IPS-18a (cell line): Measurements from ENCODE around the gene SLTM.
"Not testable (repeated sequence)": the region's sequence is repeated elsewhere in the genome, so short reads cannot be mapped to it uniquely, and the experiment has no call there.

Experiments used
- H3K27ac ChIP-seq: one replicate; pipeline ENCODE4 v1.5.1; 2013; ENCODE audit warnings: low read length
- H3K27me3 ChIP-seq: one replicate; pipeline ENCODE4 v1.6.1; 2013; ENCODE audit warnings: mild to moderate bottlenecking, low read length; ENCODE audit not compliant: control insufficient read depth, insufficient read depth
- H3K36me3 ChIP-seq: one replicate; pipeline ENCODE4 v1.6.1; 2013; ENCODE audit warnings: low read depth, low read length; ENCODE audit not compliant: control insufficient read depth
- H3K4me1 ChIP-seq: one replicate; pipeline ENCODE4 v1.6.1; 2013; ENCODE audit warnings: low read depth, low read length; ENCODE audit not compliant: control insufficient read depth
- H3K4me3 ChIP-seq: one replicate; pipeline ENCODE4 v1.5.1; 2013; ENCODE audit warnings: low read length
- H3K9ac ChIP-seq: one replicate; pipeline ENCODE4 v1.6.1; 2013; ENCODE audit warnings: mild to moderate bottlenecking, low read length, moderate library complexity
- H3K9me3 ChIP-seq: one replicate; pipeline ENCODE4 v1.6.1; 2013; ENCODE audit warnings: low read depth, low read length; ENCODE audit not compliant: control insufficient read depth

The SLTM gene

GRCh38 chr15:58900631-58901030 is 32.8 kb downstream of the SLTM start:
- Histone ChIP-seq H3K27me3 (no peaks in the 10 kb centered on the region), H3K27ac (no peak overlapping the region), H3K36me3 (peaks cover 82% of the 10 kb centered on the region), H3K9ac (no peak overlapping the region), H3K4me1 (no peaks in the 10 kb centered on the region), H3K4me3 (no peak overlapping the region), H3K9me3 (no peaks in the 10 kb centered on the region)

GRCh38 chr15:58898150-58898680 is 35.3 kb downstream of the SLTM start:
- Histone ChIP-seq H3K36me3 (peaks cover 87% of the 10 kb centered on the region), H3K4me1 (no peaks in the 10 kb centered on the region), H3K9me3 (no peaks in the 10 kb centered on the region), H3K27me3 (no peaks in the 10 kb centered on the region), H3K4me3 (no peak overlapping the region), H3K27ac (no peak overlapping the region), H3K9ac (no peak overlapping the region)

- Histone ChIP-seq H3K9me3 (no peaks in the 10 kb centered on the region), H3K27ac (no peak overlapping the region), H3K27me3 (no peaks in the 10 kb centered on the region), H3K4me1 (no peaks in the 10 kb centered on the region), H3K36me3 (peaks cover 98% of the 10 kb centered on the region), H3K4me3 (no peak overlapping the region), H3K9ac (no peak overlapping the region)
These were observed 44.1 kb downstream of the SLTM start for GRCh38 chr15:58889363-58889762.

GRCh38 chr15:58886921-58887320 is 46.6 kb downstream of the SLTM start:
- peaks cover 98% of the 10 kb centered on the region for H3K36me3 ChIP-seq
- H3K27ac ChIP-seq, result no peak overlapping the region
- no peaks in the 10 kb centered on the region for H3K4me1 ChIP-seq
- H3K4me3 ChIP-seq, result no peak overlapping the region
- no peaks in the 10 kb centered on the region for H3K9me3 ChIP-seq
- no peaks in the 10 kb centered on the region for H3K27me3 ChIP-seq
- H3K9ac ChIP-seq, result no peak overlapping the region

- peaks cover 98% of the 10 kb centered on the region for H3K36me3 ChIP-seq
- H3K4me3 ChIP-seq, H3K27ac ChIP-seq, H3K9ac ChIP-seq, H3K4me1 ChIP-seq, H3K9me3 ChIP-seq, H3K27me3 ChIP-seq: not testable (repeated sequence)
These were observed 49.6 kb downstream of the SLTM start for GRCh38 chr15:58883926-58884325.

GRCh38 chr15:58882243-58882642 is 51.2 kb downstream of the SLTM start:
- H3K4me1 ChIP-seq, result no peaks in the 10 kb centered on the region
- H3K27me3 ChIP-seq, result no peaks in the 10 kb centered on the region
- peaks cover 94% of the 10 kb centered on the region for H3K36me3 ChIP-seq
- no peak overlapping the region for H3K9ac ChIP-seq
- no peak overlapping the region for H3K27ac ChIP-seq
- H3K4me3 ChIP-seq, result no peak overlapping the region
- H3K9me3 ChIP-seq, result no peaks in the 10 kb centered on the region

GRCh38 chr15:58880320-58880719 is 53.2 kb downstream of the SLTM start:
- H3K27ac ChIP-seq, result no peak overlapping the region
- H3K9ac ChIP-seq, result no peak overlapping the region
- H3K4me3 ChIP-seq, result no peak overlapping the region
- H3K4me1 ChIP-seq, result no peaks in the 10 kb centered on the region
- peaks cover 78% of the 10 kb centered on the region for H3K36me3 ChIP-seq
- no peaks in the 10 kb centered on the region for H3K27me3 ChIP-seq
- H3K9me3 ChIP-seq, result no peaks in the 10 kb centered on the region

GRCh38 chr15:58877999-58878825 is 55.3 kb downstream of the SLTM start:
- Histone ChIP-seq H3K9ac (no peak overlapping the region), H3K27me3 (no peaks in the 10 kb centered on the region), H3K36me3 (peaks cover 59% of the 10 kb centered on the region), H3K4me3 (no peak overlapping the region), H3K27ac (no peak overlapping the region), H3K4me1 (no peaks in the 10 kb centered on the region), H3K9me3 (no peaks in the 10 kb centered on the region)

- Histone ChIP-seq H3K9ac (no peak overlapping the region), H3K9me3 (no peaks in the 10 kb centered on the region), H3K36me3 (peaks cover 42% of the 10 kb centered on the region), H3K27me3 (no peaks in the 10 kb centered on the region), H3K4me3 (no peak overlapping the region), H3K4me1 (no peaks in the 10 kb centered on the region), H3K27ac (no peak overlapping the region)
These were observed 57.0 kb downstream of the SLTM start for GRCh38 chr15:58876306-58877106.

GRCh38 chr15:58875343-58875742 is 58.1 kb downstream of the SLTM start:
- Histone ChIP-seq H3K27me3 (no peaks in the 10 kb centered on the region), H3K36me3 (peaks cover 31% of the 10 kb centered on the region), H3K9ac (no peak overlapping the region), H3K4me1 (no peaks in the 10 kb centered on the region), H3K27ac (no peak overlapping the region), H3K4me3 (no peak overlapping the region), H3K9me3 (no peaks in the 10 kb centered on the region)

GRCh38 chr15:58873267-58873666 is 60.2 kb downstream of the SLTM start:
- Histone ChIP-seq H3K27me3 (no peaks in the 10 kb centered on the region), H3K9ac (no peak overlapping the region), H3K27ac (no peak overlapping the region), H3K9me3 (no peaks in the 10 kb centered on the region), H3K4me1 (no peaks in the 10 kb centered on the region), H3K4me3 (no peak overlapping the region), H3K36me3 (peaks cover 10% of the 10 kb centered on the region)
